Limb (tissue), 2 donors: ENCODE data around the gene PLCL2.

Source experiments
- DNase-seq, 2 donors: peaks; one replicate each; pipeline ENCODE4 v3.0.0-alpha.2; 2016; ENCODE audit errors: extremely low spot score in 2 of 2

PLCL2 gene

GRCh38 chr3:17009826-17010225 is 125.1 kb downstream of the PLCL2 start:
- no peak for DNase-seq

DNA sequence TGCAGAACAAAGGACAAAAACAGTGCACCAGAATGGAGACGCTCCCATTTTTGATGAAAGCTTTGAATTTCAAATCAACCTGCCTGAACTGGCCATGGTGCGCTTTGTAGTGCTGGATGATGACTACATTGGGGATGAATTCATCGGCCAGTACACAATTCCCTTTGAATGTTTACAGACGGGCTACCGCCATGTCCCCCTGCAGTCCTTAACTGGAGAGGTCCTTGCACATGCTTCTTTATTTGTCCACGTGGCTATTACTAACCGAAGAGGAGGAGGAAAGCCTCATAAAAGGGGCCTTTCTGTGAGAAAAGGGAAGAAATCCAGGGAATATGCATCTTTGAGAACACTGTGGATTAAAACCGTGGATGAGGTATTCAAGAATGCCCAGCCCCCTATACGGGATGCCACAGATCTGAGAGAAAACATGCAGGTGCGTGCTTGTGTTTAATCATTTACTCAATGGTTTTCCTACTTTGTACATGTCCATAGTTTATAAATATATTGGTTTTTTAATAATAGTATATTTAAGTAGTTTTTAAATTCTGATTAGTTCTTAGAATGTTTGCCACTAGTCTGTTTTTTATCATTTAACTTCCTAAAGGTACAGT is 127.1 kb downstream of the PLCL2 start:
- no peak for DNase-seq

GRCh38 chr3:17013050-17013449 is 128.3 kb downstream of the PLCL2 start:
- no peak for DNase-seq

DNA sequence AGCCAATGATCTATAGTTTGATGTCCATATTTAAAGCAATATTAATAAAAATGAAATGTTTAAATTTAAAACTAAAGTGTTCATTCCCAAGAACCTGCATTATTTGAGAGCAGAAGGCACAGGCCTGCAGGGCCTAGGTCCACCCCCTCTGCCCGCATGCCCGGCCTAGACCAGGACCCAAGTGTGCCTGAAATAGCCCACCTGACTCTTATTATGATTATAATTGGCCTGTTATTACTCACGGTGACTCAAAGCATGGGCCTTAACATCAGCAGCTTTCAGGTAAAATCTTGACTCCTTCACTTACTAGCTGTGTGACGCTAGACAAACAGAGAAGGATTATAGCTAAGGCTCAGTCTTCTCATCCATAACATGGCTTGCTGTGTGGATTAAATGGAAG is 128.8 kb downstream of the PLCL2 start:
- no peak for DNase-seq

- DNase-seq = no peak
Measured at GRCh38 chr3:17014284-17014683, 129.5 kb downstream of the PLCL2 start.

DNA sequence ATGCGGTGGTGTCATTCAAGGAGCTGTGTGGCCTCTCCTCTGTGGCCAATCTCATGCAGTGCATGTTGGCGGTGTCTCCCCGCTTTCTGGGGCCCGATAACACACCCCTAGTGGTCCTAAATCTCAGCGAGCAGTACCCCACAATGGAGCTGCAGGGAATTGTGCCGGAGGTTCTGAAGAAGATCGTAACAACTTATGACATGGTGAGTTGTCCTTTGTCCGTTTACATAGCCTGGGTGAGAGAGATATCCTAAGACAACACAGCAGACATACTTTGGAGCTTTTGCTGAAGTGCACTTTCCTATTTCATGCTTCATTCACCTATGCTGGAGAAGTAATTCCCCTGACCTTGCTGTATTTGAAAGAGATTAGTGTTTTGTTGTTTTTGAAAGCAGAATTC is 130.0 kb downstream of the PLCL2 start:
- no peak for DNase-seq

- DNase-seq = no peak
Measured at GRCh38 chr3:17021614-17022013, 136.9 kb downstream of the PLCL2 start.

DNA sequence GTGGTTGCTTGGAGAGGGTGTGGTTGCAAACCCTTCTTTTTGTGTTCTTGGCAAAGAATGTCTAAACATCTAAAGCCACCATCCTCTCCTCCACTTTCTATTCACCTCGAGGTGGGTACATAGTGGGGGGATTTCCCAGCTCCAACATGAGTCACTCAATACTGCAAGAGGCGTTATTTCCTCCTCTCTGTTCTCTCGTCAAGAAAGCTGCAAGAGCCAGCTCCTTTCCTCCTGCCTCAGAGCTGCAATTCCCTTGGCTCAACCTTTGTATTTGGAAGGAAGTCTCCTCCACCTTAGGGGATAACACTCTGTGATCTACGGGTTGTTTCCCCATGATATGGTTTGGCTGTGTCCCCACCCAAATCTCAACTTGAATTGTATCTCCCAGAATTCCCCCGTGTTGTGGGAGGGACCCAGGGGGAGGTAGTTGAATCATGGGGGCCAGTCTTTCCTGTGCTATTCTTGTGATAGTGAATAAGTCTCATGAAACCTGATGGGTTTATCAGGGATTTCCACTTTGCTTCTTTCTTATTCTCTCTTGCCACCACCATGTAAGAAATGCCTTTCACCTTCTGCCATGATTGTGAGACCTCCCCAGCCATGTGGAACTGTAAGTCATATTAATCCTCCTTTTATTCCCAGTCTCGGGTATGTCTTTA is 138.4 kb downstream of the PLCL2 start:
- no peak for DNase-seq

DNA sequence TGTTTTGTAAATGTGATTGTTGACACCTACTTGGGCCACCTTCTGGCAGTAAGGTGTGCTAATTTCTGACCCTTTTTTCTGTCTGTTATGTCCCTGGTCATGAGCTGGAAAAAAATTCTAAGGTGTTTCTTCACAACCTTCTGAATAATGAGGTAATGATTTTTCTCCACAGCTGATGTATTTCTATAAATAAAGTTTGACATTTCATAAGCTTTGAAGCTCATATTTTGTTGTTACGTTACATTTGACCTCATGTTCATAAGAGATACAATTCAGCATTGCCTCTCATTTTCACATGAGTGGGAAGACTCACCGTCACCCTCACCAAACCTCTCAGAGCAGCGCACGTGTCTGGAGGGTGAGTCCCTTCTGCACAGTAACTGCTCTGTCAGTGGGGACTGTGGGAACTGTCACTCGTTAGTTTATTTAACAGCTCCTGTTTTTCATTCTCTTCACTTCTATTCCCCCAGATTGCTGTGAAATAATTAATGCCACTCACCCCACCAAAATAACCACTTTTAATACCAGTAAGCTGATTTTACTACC is 140.9 kb downstream of the PLCL2 start:
- DNase-seq = no peak

DNA sequence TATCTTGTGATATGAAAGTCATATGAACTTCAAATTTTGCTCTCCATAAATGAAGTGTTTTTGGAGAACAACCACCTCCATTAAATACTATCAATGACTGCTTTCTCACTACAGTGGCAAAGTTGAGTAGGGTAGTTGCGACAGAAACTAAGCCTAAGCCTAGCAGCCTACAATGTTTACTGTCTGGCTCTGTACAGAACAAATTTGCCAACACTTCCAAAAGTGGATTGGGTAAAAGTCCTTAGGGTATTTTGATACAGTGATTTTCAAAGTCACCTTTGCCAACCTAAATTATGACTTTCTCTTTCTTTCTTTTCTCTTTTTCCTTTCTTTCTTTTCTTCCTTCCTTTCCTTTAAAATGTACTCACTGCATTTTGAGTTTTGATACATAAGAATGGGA is 142.6 kb downstream of the PLCL2 start:
- DNase-seq = no peak

DNA sequence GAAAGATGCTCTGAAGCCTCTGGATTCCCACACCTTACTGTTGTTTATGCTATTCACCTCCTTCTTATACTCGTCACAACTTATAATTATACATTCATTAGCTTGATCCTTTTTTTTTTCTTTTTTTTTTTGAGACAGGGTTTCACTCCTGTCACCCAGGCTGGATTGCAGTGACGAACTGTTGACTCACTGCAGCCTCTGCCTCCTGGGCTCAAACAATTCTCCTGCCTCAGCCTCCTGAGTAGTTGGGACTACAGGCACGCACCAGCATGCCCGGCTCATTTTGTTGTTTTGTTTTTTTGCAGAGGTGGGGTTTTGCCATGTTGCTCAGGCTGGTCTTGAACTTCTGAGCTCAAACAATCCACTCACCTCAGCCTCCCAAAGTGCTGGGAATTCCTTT is 143.6 kb downstream of the PLCL2 start:
- no peak for DNase-seq

GRCh38 chr3:17030438-17030837 is 145.7 kb downstream of the PLCL2 start:
- no peak for DNase-seq

- no peak for DNase-seq
Measured at GRCh38 chr3:17030956-17031652, 146.3 kb downstream of the PLCL2 start.

DNA sequence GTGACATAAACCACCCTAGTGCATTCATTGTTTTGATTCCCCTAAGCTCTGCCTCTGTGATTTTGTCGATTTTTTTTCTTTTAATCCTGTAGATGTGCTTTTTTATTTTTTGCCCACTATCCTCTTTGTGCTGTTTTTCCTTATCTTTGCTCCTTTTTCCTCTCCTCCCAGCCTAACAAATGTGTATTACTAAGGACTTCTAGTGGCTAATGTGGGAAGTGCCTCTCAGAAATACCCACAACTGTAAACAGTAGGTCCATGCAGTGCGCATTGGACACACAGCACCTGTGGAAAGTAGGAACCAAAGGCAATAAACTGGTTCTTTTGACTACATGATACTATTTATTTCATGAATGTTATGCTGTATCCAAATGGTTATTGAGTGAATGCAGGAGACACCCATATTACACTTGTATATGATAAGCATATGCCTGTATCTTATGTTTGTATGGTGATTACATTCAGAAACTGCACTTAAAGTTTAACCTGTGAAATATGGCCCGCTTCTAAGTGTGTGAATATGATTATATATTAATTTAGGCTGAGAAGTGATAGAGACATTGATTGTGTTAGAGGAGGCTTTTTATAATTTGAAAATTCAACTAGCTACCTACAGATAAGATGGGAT is 147.8 kb downstream of the PLCL2 start:
- DNase-seq = no peak

DNA sequence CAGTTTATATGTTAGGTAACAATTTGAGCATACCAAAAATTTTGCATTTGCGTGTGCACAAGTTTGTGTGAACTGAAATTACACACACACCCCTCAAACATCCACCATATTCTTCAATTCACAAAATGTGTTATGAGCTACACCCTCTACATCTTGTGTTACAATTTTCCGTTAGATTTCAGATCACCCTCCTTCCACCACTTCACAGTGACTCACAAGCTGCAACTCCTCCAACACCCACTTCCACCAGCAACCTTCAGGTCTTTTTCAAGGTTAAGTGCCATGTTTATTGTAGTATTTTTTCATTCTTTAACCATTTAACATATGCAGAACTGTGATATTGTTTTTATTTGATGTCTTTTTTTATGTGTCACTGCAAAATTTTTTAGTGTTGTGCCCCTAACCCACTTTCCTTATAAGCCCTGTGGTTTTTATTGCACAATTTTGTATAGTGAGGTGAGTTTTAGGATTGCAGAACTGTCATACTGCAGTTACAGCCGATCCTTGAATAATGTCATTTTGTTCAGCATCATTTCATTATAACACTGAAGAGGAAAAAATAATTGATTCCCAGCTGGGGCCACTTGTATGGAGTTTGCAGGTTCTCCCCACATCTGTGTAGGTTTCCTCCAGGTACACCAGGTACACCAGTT is 148.9 kb downstream of the PLCL2 start:
- DNase-seq = no peak

- no peak for DNase-seq
Measured at GRCh38 chr3:17035033-17035432, 150.3 kb downstream of the PLCL2 start.

DNA sequence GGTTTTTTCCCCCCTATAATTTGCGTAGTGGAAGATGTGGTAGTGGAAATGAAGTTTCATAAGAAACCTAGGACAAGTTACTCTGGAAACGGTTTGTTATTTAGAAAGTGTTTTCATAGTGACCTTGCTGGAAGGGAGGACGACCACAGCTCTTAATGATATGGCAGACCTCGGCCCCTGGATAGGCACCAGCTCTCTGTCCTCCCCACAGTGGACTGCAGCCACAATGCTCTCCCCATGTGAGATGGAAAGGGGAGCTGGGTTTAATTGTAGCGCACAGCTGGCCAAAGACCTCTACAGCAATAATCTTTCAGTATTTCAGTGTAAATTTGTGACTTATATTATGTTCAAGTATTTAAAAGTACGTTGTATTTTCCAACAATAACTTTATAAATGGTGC is 151.2 kb downstream of the PLCL2 start:
- DNase-seq = peak in 1 of 2 donors; percentile 21

DNA sequence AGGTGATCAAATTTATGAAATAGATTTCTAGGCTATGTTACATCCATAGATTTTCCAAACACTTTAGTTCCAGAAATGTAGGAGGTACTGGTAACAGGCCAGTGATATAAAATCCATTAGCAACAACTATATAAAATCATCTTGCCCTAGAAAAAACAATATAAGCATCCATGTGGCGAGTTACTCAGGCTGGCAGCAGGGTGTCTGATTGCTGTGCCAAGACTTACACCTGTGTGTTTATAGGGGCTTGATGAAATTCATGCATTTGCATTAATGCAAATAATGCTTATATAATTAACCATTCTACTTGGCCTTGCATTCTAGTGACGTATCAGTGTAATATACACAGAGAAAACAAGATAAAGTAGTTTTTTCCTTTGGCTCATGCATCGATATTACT is 153.4 kb downstream of the PLCL2 start:
- DNase-seq = no peak

GRCh38 chr3:17038900-17039553 is 154.3 kb downstream of the PLCL2 start:
- DNase-seq = no peak

DNA sequence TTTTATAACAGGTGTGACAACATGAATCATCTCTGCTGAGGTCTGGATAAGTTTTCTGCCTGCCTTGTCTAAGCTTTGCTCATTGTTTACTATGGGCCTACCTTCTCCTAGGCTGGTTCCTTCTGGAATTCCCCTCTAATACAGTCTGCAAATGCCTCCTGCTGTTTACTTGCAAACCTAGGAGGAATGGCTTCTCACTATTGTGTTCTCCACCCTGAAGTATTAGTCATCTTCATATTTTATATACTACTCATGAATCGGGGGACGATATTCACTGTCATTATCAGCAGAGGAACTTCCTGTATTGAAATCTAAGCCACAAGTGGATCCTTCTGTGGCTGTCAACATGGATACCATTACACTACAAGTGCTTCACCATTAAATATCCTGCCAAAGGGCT is 154.8 kb downstream of the PLCL2 start:
- no peak for DNase-seq

GRCh38 chr3:17040322-17040989 is 155.7 kb downstream of the PLCL2 start:
- no peak for DNase-seq
